ENCODE data around the gene PRUNE2. TPM values are rescaled to one million over a fixed set of nuclear protein-coding genes. Genes with fewer than 3 reads are reported as not detected.

Gene PRUNE2
- total and polyA plus RNA-seq, 2 of the 8 experiments (the other 6 are each of a cell fraction or from before 2014, with no cell fraction given) = 5.5 to 13.3 TPM

DNA sequence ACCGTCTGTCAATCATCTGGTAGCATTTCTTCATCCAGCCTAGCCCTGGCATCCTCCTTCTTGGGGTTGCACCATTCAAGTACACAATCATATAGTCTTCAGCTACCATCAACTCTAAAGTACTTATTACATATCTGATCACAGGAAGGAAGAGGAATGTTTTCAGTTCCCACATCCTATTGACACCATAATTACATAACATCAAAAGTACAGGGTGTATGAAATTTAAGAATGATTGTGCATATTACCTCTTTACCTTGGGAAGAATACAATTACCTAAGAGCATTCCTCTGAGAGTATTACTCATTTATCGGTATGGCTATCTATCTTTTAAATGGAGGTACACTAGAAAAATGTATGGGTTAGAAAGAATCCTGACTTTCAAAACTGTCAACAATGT lies 268.5 kb downstream of the PRUNE2 start:
- Histone ChIP-seq H2BK15ac (ENCODE audit: low read length) (no peak overlapping the region), H3K27me3 (replicated peaks in 1 of 4; ENCODE audit: control insufficient read depth in 3 of 4, extremely low read depth in 1 of 4, insufficient read depth in 3 of 4, low read length in 3 of 4) (no peaks in the 10 kb centered on the region), H2AK5ac (ENCODE audit: low read depth, low read length) (no peak overlapping the region), H2BK5ac (ENCODE audit: low read depth, low read length) (no peak overlapping the region), H3K14ac (ENCODE audit: insufficient read length) (no peak overlapping the region), H3K36me3 (ENCODE audit: control insufficient read depth in 2 of 4, insufficient read depth in 4 of 4, low read length in 3 of 4) (no peaks in the 10 kb centered on the region), H3K56ac (replicated peaks; ENCODE audit: insufficient read length, low read depth, low read length) (no peak overlapping the region), H3K79me2 (ENCODE audit: control insufficient read depth in 1 of 2, insufficient read depth in 2 of 2, low read length in 2 of 2) (no peaks in the 10 kb centered on the region), H3K79me1 (ENCODE audit: low read depth, low read length) (no peaks in the 10 kb centered on the region), H3K9me3 (ENCODE audit: insufficient read depth in 2 of 2, low read depth in 1 of 2, low read length in 1 of 2) (no peaks in the 10 kb centered on the region), H3K27ac (ENCODE audit: low read depth, low read length) (no peak overlapping the region), H3K18ac (ENCODE audit: extremely low read depth, low read length) (no peak overlapping the region), H3K9ac (replicated peaks in 1 of 4; ENCODE audit: extremely low read depth in 1 of 4, low read depth in 3 of 4, low read length in 3 of 4) (no peak overlapping the region), H2BK12ac (ENCODE audit: low read depth, low read length) (no peak overlapping the region), H2BK20ac (ENCODE audit: low read length) (no peak overlapping the region), H3K4me2 (ENCODE audit: insufficient read depth in 1 of 2, low read depth in 2 of 2, low read length in 2 of 2) (no peak overlapping the region), H4K20me1 (replicated peaks in 1 of 2; ENCODE audit: control insufficient read depth in 1 of 2, insufficient read depth in 2 of 2, low read length in 2 of 2) (no peaks in the 10 kb centered on the region), H3K4me3 (ENCODE audit: extremely low read depth in 1 of 4, insufficient read depth in 2 of 4, low read depth in 3 of 4, low read length in 4 of 4) (no peak overlapping the region), H2AFZ (ENCODE audit: low read length) (no peak overlapping the region), H4K91ac (replicated peaks; ENCODE audit: insufficient read length, low read length) (no peak overlapping the region), H3K23ac (ENCODE audit: insufficient read length) (no peak overlapping the region), H2BK120ac (replicated peaks; ENCODE audit: low read depth, low read length) (no peak overlapping the region), H3K23me2 (ENCODE audit: low read depth, low read length) (no peaks in the 10 kb centered on the region), H4K5ac (ENCODE audit: insufficient read length, low read depth, low read length) (no peak overlapping the region), H3K4ac (replicated peaks; ENCODE audit: insufficient read length, low read depth, low read length) (no peak overlapping the region), H3K4me1 (replicated peaks in 1 of 4; ENCODE audit: control insufficient read depth in 3 of 4, insufficient read depth in 4 of 4, low read length in 3 of 4) (peaks cover 0 to 3% (median 0%) of the 10 kb centered on the region in 4 experiments; a peak in 1 of 7 replicates), H4K8ac (ENCODE audit: extremely low read depth, insufficient read depth, low read length) (no peak overlapping the region)
- WGBS, 2 experiments (ENCODE audit: extremely low coverage in 1 of 2, insufficient coverage in 1 of 2, insufficient read length in 1 of 2, insufficient replicate concordance in 2 of 2, low coverage in 1 of 2, low lambda C conversion rate in 2 of 2, missing lambda C conversion rate in 1 of 2) = 87% methylated on average over 2 of the region's 2 CpGs; no CpG with 5 or more reads in 1 of the 2 experiments
- ChIA-PET CTCF (ENCODE audit: partially characterized antibody) (interaction anchor here (1.0 kb wide), 1 partner anchor 44 kb away, joined by 3 read pairs; no protein-coding TSS in a partner anchor), POLR2A (ENCODE audit: partially characterized antibody) (no interaction called here)
- FAIRE-seq = no peak
- no peak for DNase-seq (ENCODE audit: low read depth in 1 of 2, low spot score in 2 of 2)
- TF ChIP-seq RNF2 (IDR thresholded peaks at IDR 0.05; ENCODE audit: borderline replicate concordance, low read depth, low read length, missing control alignments, poor library complexity, severe bottlenecking) (no peak), RBBP5 (IDR thresholded peaks at IDR 0.05; ENCODE audit: borderline replicate concordance, low read depth, low read length) (no peak), TAF7 (optimal IDR thresholded peaks at IDR 0.05; ENCODE audit: borderline replicate concordance, low read depth, low read length) (no peak), ASH2L (IDR thresholded peaks at IDR 0.05; ENCODE audit: low read length) (no peak), ATF2 (IDR thresholded peaks at IDR 0.05; ENCODE audit: low read length) (no peak), CTCF (IDR thresholded peaks at IDR 0.05; ENCODE audit: control extremely low read depth in 1 of 3, insufficient read depth in 1 of 3, low read depth in 1 of 3, low read length in 3 of 3) (no peak), JUN (IDR thresholded peaks at IDR 0.05; ENCODE audit: low read depth, low read length) (no peak), SP1 (IDR thresholded peaks at IDR 0.05; ENCODE audit: low read depth, low read length) (no peak), BACH1 (IDR thresholded peaks at IDR 0.05; ENCODE audit: low read length) (no peak), PHF8 (conservative IDR thresholded peaks at IDR 0.05; ENCODE audit: low read depth, low read length) (no peak)

Data from H1 (cell line).